OCI-LY3 (cell line): ENCODE data around the gene TOMM22.

Experiments
- H2AFZ ChIP-seq: fragments of 200-600, 300-600 bp; shearing (Covaris generic); 2 replicates; pipeline ENCODE4 v1.6.0; 2014; ENCODE audit warnings: antibody characterized with exemption, low read depth, low read length
- H3K27ac ChIP-seq: fragments of 200-600, 300-600 bp; sonication (generic); 2 replicates; pipeline ENCODE4 v1.5.1; 2014; ENCODE audit warnings: mild to moderate bottlenecking, low read length, moderate library complexity, mixed read lengths
- H3K27me3 ChIP-seq: fragments of 200-600, 300-600 bp; sonication (generic); 2 replicates; pipeline ENCODE4 v1.6.1; 2014; ENCODE audit warnings: low read depth, low read length, mixed read lengths
- H3K36me3 ChIP-seq: fragments of 200-600, 300-600 bp; sonication (generic); replicated peaks from 2 replicates; pipeline ENCODE3; 2014; ENCODE audit warnings: low read depth, low read length, mixed read lengths
- H3K4me1 ChIP-seq: fragments of 300-600, 200-600 bp; sonication (generic); 2 replicates; pipeline ENCODE4 v1.6.1; 2014; ENCODE audit warnings: low read length, mixed read lengths
- H3K4me2 ChIP-seq: fragments of 200-600, 300-600 bp; sonication (generic); 2 replicates; pipeline ENCODE4 v1.6.1; 2014; ENCODE audit warnings: low read length, mixed read lengths
- H3K4me3 ChIP-seq: fragments of 300-600, 200-600 bp; sonication (generic); 2 replicates; pipeline ENCODE4 v1.5.1; 2014; ENCODE audit warnings: antibody characterized with exemption, mild to moderate bottlenecking, low read length, moderate library complexity
- H3K79me2 ChIP-seq: fragments of 300-600, 200-600 bp; shearing (Covaris generic); 2 replicates; pipeline ENCODE4 v1.6.1; 2014; ENCODE audit warnings: mild to moderate bottlenecking, low read length, mixed read lengths
- H3K9ac ChIP-seq: fragments of 300-600, 200-600 bp; shearing (Covaris generic); 2 replicates; pipeline ENCODE4 v1.6.0; 2014; ENCODE audit warnings: mild to moderate bottlenecking, low read length, moderate library complexity
- H3K9me3 ChIP-seq: fragments of 200-600, 300-600 bp; shearing (Covaris generic); 2 replicates; pipeline ENCODE4 v1.6.1; 2014; ENCODE audit warnings: low read length, mixed read lengths; ENCODE audit not compliant: insufficient read depth
- H4K20me1 ChIP-seq: fragments of 200-600, 300-600 bp; sonication (generic); 2 replicates; pipeline ENCODE4 v1.6.1; 2016; ENCODE audit warnings: low read length, mixed read lengths; ENCODE audit not compliant: insufficient read depth
- EZH2phosphoT487 ChIP-seq: fragments of 200-600 bp; shearing (Covaris generic); IDR thresholded peaks from 2 replicates; pipeline ENCODE4 v1.6.1; 2018; ENCODE audit warnings: antibody characterized with exemption, mixed run types, low read depth
- TF ChIP-seq, protein P1 (sequence below): fragments of 200-600, 300-600 bp; sonication (generic); IDR thresholded peaks from 2 replicates; pipeline ENCODE4 v1.5.1; 2014; ENCODE audit warnings: antibody characterized with exemption, low read length, low read depth

Gene TOMM22

GRCh38 chr22:38685761-38686160 lies 4.0 kb downstream of the TOMM22 start:
- Histone ChIP-seq H3K4me2 (no peak overlapping the region), H3K27me3 (no peaks in the 10 kb centered on the region), H3K9ac (no peak overlapping the region), H2AFZ (no peak overlapping the region), H3K27ac (no peak overlapping the region), H4K20me1 (0 out of 2 replicates have a peak, but pooled peaks cover 3% of the 10 kb centered on the region), H3K9me3 (no peaks in the 10 kb centered on the region), H3K4me1 (peaks cover 8% of the 10 kb centered on the region), H3K79me2 (peaks cover 17% of the 10 kb centered on the region), H3K4me3 (no peak overlapping the region), H3K36me3 (peaks cover 53% of the 10 kb centered on the region)
- TF ChIP-seq EZH2phosphoT487 = no peak
- TF ChIP-seq, protein P1, sequence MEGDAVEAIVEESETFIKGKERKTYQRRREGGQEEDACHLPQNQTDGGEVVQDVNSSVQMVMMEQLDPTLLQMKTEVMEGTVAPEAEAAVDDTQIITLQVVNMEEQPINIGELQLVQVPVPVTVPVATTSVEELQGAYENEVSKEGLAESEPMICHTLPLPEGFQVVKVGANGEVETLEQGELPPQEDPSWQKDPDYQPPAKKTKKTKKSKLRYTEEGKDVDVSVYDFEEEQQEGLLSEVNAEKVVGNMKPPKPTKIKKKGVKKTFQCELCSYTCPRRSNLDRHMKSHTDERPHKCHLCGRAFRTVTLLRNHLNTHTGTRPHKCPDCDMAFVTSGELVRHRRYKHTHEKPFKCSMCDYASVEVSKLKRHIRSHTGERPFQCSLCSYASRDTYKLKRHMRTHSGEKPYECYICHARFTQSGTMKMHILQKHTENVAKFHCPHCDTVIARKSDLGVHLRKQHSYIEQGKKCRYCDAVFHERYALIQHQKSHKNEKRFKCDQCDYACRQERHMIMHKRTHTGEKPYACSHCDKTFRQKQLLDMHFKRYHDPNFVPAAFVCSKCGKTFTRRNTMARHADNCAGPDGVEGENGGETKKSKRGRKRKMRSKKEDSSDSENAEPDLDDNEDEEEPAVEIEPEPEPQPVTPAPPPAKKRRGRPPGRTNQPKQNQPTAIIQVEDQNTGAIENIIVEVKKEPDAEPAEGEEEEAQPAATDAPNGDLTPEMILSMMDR = no peak

GRCh38 chr22:38689651-38690050 lies 7.9 kb downstream of the TOMM22 start:
- no peaks in the 10 kb centered on the region for H3K27me3 ChIP-seq
- no peaks in the 10 kb centered on the region for H3K4me1 ChIP-seq
- H3K36me3 ChIP-seq = peaks cover 47% of the 10 kb centered on the region
- no peak overlapping the region for H3K4me2 ChIP-seq
- H3K79me2 ChIP-seq = peaks cover 15% of the 10 kb centered on the region
- H3K4me3 ChIP-seq = no peak overlapping the region
- no peak overlapping the region for H2AFZ ChIP-seq
- no peak overlapping the region for H3K27ac ChIP-seq
- TF ChIP-seq EZH2phosphoT487 = no peak
- TF ChIP-seq, protein P1 = no peak
- H4K20me1 ChIP-seq = no peaks in the 10 kb centered on the region
- H3K9ac ChIP-seq = no peak overlapping the region
- H3K9me3 ChIP-seq = no peaks in the 10 kb centered on the region

DNA sequence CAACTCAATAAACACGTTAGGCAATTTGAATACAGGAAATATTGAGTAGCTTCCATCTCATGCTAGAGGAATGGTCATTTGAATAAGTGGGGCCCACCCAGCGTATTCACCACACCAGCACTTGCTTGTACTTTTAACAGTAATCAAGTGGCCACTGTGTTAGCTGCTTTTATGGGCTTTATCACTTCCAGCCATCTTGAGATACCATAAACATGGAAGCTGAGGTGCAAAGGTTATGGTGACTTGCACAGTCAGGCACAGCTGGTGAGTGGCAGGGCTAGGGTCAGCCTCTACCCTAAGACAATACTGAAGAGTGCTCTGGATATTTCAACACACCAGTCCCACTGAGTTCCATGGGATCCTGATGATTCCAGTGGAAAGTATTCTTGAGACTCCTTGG lies 12.3 kb downstream of the TOMM22 start:
- H3K27me3 ChIP-seq = no peaks in the 10 kb centered on the region
- peaks cover 29% of the 10 kb centered on the region for H3K36me3 ChIP-seq
- no peak overlapping the region for H3K4me2 ChIP-seq
- peaks cover 51% of the 10 kb centered on the region for H3K79me2 ChIP-seq
- TF ChIP-seq, protein P1 = no peak
- TF ChIP-seq EZH2phosphoT487 = no peak
- no peaks in the 10 kb centered on the region for H4K20me1 ChIP-seq
- no peak overlapping the region for H3K4me3 ChIP-seq
- H3K4me1 ChIP-seq = peaks cover 3% of the 10 kb centered on the region
- no peak overlapping the region for H3K9ac ChIP-seq
- H2AFZ ChIP-seq = no peak overlapping the region
- H3K27ac ChIP-seq = no peak overlapping the region
- no peaks in the 10 kb centered on the region for H3K9me3 ChIP-seq

- H3K79me2 ChIP-seq = peaks cover 60% of the 10 kb centered on the region
- peaks cover 34% of the 10 kb centered on the region for H3K36me3 ChIP-seq
- H4K20me1 ChIP-seq = no peaks in the 10 kb centered on the region
- no peak overlapping the region for H3K4me3 ChIP-seq
- H3K9me3 ChIP-seq = no peaks in the 10 kb centered on the region
- no peak for TF ChIP-seq EZH2phosphoT487
- TF ChIP-seq, protein P1 = no peak
- H3K9ac ChIP-seq = no peak overlapping the region
- H2AFZ ChIP-seq = no peak overlapping the region
- no peak overlapping the region for H3K27ac ChIP-seq
- H3K4me2 ChIP-seq = no peak overlapping the region
- H3K4me1 ChIP-seq = peaks cover 12% of the 10 kb centered on the region
- H3K27me3 ChIP-seq = no peaks in the 10 kb centered on the region
Observed at GRCh38 chr22:38694940-38695339, 13.2 kb downstream of the TOMM22 start.
